ENCODE results near the gene MAGEA8.
"Not testable (repeated sequence)": the region's sequence is repeated elsewhere in the genome, so short reads cannot be mapped to it uniquely, and the experiment has no call there.

Gene MAGEA8, protein sequence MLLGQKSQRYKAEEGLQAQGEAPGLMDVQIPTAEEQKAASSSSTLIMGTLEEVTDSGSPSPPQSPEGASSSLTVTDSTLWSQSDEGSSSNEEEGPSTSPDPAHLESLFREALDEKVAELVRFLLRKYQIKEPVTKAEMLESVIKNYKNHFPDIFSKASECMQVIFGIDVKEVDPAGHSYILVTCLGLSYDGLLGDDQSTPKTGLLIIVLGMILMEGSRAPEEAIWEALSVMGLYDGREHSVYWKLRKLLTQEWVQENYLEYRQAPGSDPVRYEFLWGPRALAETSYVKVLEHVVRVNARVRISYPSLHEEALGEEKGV

DNA sequence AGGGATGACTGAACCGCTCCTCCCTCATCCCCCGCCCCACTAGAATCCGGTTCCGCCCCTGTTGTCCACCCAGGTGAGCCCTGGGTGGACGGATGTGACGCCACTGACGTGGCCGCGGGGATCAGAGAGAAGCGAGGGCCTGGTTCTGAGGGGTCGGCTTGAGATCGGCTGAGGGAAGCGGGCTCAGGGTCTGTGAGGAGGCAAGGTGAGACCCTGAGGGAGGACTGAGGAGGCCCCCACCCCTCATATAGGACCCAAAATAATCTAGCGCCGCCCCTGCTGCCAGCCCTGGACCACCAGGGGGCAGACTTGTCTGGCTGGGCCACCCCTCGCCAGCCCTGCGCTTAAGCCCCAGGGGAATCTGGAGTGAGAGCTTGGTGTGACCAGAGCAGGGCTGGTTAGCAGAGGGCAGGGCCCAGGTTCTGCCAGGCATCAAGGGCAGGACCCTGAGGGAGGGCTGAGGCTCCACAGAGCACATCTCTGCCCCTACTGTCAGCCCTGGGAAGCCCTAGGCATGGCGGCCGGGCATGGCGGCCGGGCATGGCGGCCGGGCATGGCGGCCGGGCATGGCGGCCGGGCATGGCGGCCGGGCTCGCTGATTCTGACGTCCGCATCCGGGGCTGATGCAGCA lies at the start of gene MAGEA8:
Gene MAGEA8 (plus strand): TSS at position 103 of the 631 bp plus-strand sequence. CDS start 3,090 bp downstream, outside the sequence.
- DNase-seq (ENCODE audit: low spot score) = no peak

DNA sequence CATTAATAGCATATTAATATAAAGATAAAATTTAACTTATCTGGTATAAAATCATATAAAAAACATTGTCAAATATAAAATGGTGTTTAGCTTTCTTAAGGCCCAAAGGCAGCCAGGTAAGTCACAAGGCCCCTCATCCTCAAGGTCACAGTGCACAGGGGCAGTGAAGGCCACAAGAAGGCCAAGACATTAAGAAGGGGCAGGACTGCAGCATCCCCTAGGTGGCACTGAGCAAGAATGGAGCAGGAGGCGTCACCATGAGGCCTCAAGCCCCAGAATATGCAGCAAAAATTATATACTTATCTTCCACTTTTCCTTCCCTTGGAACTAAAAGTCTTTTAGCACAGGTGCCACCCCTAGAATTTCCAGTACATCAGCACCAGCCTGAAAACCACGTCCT lies 49.5 kb upstream of the MAGEA8 start:
- no peak for DNase-seq (ENCODE audit: low spot score)

DNA sequence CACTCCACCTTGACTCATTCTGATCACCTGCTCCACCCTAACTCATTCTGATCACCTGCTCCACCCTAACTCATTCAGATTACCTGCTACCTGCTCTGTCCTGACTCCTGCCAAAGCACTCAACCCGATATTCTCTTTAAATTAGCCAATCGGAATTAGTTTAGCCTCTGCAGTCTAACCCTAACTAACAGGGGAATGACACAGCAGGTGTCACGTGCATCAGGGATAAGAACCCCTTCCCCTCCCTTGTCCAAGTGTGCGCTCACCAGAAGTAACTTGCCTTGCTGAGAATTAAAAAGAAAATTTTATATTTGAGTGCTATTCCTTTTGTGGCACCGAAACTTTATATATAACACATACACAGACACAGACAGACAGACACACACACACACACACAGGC lies 44.3 kb upstream of the MAGEA8 start:
- not testable (repeated sequence) for DNase-seq (ENCODE audit: low spot score)

DNA sequence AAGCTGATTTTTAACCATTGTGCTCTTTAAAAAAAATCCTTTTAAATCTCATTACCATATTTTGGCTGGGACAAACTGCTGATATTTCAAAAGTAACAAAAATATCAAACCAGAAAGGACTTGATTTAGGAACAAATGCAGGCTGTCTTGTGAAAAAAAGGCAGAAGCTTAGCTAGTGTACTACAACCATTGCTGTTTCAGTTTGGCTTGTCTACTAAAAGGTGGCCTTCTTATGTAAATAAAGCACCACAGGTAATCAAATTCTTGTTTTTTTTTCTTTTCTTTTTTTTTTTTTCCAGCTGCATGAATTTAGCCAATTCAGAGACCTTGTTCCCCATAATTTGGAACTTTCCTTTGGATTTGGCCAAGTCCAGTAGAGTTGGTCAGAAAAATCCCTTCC lies 43.8 kb upstream of the MAGEA8 start:
- no peak for DNase-seq (ENCODE audit: low spot score)

DNA sequence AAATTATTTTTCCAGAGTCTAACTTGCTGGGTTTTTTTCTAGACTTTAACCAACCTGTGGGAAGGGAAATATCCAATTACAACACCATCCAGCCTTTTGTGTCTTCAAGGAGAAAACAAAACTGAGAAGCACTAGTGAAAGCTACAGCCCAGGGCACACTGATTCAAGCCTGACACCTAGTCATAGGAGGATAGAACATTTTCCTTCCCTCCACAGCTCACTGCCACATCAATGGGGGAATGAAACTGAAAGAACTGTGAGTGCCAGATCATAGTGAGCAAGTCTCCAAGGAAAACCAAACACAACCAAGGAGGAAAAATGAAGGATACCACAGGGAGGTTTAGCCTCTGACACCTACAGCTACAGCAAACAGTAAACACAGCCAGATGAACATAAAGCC lies 43.3 kb upstream of the MAGEA8 start:
- DNase-seq (ENCODE audit: low spot score) = no peak

DNA sequence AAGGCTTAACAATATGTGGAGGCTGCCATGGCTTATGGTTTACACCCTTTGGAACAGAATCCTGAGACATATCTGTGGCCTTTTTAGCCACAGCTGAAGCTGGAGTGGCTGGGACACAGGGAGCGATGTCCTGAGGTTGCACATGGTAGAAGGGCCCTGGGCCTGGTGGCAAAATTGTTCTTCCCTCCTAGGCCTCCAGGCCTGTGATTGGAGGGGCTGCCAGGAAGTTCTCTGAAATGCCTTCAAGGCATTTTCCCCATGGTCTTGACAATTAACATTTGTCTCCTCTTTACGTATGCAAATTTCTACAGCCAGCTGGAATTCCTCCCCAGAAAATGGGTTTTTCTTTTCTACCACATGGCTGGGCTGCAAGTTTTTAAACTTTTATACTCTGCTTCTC lies 39.1 kb upstream of the MAGEA8 start:
- DNase-seq (ENCODE audit: low spot score) = no peak

DNA sequence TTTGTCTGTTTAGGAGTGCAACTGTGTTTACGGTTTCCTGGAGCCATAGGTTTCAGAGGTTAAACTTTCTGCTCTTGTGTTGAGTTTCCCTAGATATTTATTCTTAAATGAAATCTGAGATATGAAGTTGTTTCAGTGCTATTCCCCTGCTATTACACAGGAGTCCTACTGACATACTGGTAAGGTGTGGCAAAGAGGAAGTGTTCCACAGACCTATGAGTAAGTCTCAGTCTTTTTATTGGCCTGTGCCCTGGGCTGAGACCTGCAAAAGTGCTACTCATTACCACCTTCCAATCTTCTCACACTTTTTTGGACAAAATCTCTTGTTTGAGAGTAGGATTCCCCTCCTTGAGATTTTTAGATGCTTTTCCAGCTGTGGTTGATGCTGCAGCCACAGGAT lies 35.6 kb upstream of the MAGEA8 start:
- no peak for DNase-seq (ENCODE audit: low spot score)

DNA sequence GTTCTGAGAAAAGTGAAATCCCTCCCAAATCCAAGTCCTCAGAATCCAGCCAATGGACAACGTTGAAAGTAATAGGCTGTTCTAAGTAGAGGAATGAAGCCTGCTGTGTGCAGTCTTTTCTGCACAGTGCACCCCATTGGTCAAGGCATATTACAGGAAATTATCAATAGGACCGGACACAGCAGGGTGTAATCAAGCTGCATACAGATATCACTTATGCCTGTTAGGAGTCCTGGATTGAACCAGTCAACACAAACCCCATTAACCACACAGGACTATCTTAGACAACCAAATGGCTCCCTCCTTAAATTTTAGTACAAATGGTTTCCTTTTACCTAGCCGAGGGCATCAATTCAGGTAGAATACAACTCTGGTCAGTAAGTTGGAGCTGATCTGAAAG lies 34.2 kb upstream of the MAGEA8 start:
- no peak for DNase-seq (ENCODE audit: low spot score)

DNA sequence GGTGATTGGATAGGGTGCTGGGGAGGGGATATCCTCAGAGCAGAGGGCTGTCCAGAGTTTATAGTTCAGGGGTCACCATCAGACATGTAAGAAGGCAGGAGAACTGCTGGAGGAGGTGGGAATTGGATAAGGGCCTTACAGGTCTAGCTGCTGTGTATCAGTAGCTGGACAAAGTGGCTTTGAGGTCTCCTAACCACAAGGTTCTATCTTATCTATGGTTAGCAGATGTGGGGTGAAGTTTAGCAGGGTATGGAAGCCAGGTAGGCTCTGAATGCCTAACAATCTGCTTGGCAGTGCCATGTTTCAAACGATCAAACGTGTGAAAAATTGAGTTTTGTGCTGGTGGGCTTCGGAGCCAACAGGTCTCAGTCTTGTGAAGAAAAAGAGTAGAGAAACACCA lies 32.1 kb upstream of the MAGEA8 start:
- no peak for DNase-seq (ENCODE audit: low spot score)

DNA sequence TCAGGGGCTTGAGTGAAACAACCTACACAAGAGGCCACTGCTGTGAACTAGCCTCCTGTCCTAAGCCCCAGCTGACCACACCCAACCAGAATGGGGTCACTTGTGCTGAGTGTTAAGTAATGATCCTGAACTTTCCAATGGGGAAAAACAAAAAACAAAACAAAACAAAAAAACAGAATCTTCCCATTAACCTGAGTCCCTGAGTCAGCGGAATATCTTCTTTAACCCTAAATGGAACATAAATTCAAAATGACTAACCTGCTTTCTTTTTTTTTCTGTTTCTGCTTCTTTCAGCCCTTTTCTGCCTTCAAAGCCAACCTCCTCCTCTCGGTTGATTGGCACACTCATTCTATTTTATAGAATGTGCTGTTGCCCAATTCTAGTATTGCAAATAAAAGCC lies 31.2 kb upstream of the MAGEA8 start:
- DNase-seq (ENCODE audit: low spot score) = no peak

DNA sequence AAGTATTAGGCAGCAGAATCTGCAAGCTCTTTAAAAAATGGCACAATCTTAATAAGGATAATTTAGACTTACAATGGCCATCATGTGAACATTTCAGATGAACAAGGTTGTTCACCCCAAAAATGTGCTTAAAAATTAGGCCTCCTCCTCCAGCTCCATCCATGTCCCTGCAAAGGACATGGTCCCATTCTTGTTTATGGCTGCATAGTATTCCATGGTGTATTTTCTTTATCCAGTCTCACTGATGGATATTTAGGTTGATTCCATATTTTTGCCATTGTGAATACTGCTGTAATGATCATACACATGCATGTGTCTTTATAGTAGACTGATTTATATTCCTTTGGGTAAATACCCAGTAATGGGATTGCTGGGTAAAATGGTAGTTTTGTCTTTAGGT lies 29.1 kb upstream of the MAGEA8 start:
- no peak for DNase-seq (ENCODE audit: low spot score)

DNA sequence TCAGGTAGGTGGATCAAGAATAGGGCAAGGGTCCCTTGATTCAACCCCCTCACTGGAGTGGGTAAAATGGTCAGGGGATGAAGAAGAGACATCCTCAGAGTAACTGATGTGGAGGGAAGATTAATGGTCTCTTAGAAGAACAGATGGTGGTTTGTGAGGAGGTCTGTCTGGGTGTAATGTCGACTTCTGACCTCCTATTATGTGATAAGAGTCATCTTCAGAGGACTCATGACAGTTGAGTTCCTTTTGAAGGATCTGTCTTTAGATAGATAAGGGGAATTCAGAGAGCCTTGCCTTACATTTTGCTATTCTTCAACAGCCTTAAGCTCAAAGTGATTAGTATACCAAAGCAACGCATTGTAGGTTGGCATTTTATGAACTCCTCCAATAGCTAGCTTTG lies 27.1 kb upstream of the MAGEA8 start:
- no peak for DNase-seq (ENCODE audit: low spot score)

DNA sequence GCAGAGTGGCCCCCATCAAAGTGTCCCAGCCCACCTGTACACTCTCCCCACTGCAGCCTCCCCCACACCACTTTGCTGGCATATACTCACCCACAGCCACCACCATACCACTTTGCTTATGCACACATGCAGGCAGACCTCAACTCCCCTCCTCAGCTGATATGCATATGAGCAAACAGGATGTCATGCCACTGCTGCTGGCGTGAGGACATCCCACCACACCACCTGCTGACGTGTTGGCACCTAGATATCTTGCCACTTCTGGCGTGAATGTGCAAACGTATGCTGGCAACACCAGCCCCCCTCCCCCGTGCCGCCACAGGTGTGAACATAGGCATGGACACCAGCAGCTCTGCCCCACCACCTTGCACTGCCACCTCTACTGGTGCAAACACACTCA lies 22.4 kb upstream of the MAGEA8 start:
- no peak for DNase-seq (ENCODE audit: low spot score)

DNA sequence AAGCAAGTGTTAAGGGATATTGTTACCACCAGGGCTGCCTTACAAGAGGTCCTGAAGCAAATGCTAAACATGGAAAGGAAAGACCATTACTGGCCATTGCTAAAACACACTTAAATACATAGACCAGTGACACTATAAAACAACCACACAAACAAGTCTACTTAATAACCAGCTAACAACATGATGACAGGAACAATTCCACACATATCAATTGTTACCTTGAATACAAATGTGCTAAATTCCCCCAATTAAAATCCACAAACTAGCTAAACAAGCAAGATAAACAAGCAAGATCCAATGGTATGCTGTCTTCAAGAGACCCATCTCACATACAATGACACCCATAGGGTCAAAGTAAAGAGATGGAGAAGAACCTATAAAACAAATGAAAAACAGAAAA lies 20.5 kb upstream of the MAGEA8 start:
- no peak for DNase-seq (ENCODE audit: low spot score)

DNA sequence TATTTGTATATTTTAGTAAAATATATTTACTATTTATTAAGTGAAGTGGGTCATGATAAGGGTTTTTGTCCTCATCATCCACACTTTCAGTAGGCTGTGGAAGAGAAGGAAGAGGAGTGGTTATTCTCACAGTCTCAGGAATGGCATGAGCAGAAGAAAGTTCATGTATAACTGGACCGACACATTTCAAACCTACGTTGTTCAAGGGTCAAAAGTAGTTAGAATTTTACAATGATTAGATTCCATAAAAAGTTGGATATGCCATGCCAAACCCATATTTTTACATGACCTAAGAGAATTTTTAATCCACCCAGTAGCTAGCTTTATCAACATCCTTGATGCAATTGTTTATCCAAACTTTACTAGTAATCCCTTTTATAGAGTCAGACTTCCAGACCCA lies 15.6 kb upstream of the MAGEA8 start:
- DNase-seq (ENCODE audit: low spot score) = no peak

DNA sequence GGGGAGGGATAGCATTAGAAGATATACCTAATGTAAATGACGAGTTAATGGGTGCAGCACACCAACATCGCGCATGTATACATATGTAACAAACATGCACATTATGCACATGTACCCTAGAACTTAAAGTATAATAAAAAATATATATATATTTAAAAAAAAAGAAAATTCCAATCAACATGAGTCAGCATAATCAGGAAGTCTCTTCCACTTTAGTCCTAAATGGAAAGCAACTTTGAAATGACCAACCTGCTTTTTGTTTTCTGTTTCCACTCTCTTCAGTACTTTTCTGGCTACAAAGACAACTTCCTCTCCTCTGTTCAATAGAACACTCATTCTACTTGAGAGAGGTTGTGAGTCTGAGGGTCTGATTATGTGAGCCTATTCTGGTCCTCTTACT lies 13.5 kb upstream of the MAGEA8 start:
- no peak for DNase-seq (ENCODE audit: low spot score)

DNA sequence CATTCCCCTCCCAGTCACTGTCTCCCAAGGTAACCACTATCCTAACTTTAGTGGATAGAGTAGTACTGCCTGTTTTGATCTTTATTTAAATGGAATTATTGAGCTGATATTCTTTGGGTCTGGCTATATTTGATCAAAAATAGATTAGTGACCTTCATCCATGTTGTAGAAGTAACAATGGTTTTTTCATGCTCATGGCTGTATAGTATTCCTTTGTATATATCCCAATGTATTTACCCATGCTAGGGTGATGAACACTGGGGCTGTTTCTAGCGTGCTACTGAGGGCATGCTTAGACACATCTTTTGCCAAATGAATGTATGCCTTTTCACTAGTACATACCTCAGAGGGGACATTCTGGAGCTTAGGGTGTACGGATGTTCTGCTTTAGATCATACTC lies 10.1 kb upstream of the MAGEA8 start:
- no peak for DNase-seq (ENCODE audit: low spot score)

DNA sequence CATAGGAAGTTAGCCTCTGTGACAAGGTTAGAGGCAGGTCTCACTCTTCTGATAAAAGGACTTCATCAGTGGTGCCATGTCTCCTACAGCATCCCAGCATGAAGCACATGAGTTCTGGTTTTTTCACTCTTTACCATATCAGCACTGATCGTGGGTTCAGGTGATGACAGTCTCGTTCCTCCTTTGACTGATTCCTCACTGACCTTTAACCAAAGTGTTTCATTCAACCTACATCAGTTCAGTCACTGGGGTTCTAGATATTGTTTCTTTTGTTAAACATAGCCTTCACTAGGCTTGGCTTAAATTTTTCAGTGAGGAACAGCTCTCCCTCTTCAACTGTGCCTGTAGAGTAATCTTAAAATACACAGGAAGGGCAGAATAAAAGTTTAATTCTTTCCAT lies 9.6 kb upstream of the MAGEA8 start:
- no peak for DNase-seq (ENCODE audit: low spot score)

DNA sequence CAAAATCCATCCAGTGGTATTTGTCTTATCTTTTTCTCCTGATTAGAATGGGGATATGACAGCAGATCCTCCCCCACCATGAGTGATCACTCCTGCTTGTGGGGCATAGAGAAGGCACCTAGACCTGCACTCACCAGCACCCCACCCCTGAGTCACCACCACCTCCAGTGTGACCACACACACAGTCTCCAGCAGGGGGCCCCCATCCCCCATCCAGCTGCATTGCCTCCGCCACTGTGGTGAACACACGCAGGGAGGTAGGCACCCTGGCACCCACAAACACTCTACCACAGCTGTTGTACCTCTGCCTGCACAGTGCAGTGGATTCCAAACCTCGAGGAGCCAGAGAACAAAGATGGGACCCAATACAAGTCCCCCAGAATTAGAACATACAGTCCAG lies 9.0 kb upstream of the MAGEA8 start:
- DNase-seq (ENCODE audit: low spot score) = no peak

DNA sequence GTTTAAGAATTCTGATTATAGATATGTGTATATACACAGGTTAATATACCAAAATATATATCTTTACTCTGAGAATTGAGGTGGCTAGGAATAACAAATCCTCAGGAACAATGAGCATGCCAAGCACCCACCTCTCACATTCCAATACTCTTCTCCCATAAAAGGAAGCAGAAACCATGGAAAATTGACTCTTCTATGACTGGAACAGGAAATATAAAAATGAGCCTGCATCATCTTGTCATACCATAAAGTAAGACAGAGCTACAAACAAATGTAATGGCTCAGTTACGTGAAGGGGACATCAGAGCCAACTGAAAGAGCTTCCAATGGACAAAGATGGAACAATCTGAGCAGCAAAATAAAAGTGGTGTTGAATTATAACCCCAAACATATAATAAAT lies 3.8 kb upstream of the MAGEA8 start:
- DNase-seq (ENCODE audit: low spot score) = no peak

DNA sequence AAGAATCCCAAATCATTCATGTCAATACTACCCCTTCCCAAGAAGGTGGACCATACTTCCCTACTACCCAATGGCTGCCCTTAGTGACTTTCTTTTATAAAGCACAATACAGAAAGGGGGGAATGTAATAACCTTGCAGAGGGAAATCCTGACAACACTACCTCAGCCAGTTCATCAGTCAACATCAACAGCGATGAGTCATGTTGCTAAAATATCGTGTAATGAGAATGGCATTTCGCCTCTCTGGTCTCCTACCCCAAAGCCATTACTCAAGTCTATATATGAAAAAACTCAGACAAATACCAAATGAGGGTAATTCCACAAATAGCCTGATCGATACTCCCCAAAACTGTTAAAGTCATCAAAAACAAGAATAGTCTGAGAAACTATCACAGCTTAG lies 3.3 kb upstream of the MAGEA8 start:
- no peak for DNase-seq (ENCODE audit: low spot score)

DNA sequence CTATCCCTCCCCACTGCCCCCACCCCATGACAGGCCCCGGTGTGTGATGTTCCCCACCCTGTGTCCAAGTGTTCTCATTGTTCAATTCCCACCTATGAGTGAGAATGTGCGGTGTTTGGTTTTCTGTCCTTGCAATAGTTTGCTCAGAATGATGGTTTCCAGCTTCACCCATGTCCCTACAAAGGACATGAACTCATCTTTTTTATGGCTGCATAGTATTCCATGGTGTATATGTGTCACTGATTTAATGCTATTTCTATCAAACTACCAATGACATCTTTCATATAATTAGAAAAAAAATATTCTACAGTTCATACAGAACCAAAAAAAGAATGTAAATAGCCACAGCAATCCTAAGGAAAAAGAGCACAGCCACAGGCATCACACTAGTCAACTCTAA lies 9.8 kb downstream of the MAGEA8 start:
- not testable (repeated sequence) for DNase-seq (ENCODE audit: low spot score)

DNA sequence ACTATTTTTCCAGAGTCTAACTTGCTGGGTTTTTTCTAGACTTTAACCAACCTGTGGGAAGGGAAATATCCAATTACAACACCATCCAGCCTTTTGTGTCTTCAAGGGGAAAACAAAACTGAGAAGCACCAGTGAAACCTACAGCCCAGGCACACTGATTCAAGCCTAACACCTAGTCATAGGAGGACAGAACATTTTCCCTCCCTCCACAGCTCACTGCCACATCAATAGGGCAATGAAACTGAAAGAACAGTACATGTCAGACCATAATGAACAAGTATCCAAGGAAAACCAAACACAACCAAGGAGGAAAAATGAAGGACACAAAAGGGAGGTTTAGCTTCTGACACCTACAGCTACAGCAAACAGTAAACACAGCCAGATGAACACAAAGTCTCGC lies 17.6 kb downstream of the MAGEA8 start:
- DNase-seq (ENCODE audit: low spot score) = no peak

All from AG08395 (cell line).